Measurements from ENCODE around the gene GOLGA8B. TPM values are rescaled to one million over a fixed set of nuclear protein-coding genes. Genes with fewer than 3 reads are reported as not detected.
"Not testable (repeated sequence)": the region's sequence is repeated elsewhere in the genome, so short reads cannot be mapped to it uniquely, and the experiment has no call there.

GOLGA8B gene
- total RNA-seq, 1 experiment from 2014 or later, result 176 TPM

DNA sequence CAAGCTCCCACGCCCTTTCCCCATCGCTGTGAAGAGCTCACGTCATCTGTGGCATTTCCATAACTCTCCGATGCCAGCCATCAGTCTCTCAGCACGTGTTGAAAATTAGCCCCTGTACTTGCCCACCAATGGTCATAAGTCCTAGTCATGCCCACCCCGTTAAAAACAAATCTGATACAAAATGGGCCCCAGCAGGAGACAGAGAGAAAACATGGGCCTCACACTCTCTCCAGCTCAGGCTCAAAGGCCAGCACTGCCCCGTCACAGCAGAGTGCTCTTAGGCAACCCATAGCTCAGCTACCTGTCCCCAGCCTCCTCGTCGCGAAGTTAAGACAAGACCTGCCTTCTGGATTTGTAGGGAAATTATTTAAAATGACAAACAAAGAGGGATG lies 5.2 kb downstream of the GOLGA8B start:
- Mint-ChIP-seq H3K27me3 (ENCODE audit: insufficient read depth, unreplicated experiment) (no peaks in the 10 kb centered on the region), H3K9me3 (ENCODE audit: unreplicated experiment) (no peaks in the 10 kb centered on the region), H3K4me1 (ENCODE audit: insufficient read depth, unreplicated experiment) (peaks cover 36% of the 10 kb centered on the region), H3K27ac (ENCODE audit: low read depth, unreplicated experiment) (no peak overlapping the region), H3K4me3 (ENCODE audit: unreplicated experiment) (no peak overlapping the region), H3K36me3 (ENCODE audit: insufficient read depth, unreplicated experiment) (peaks cover 7% of the 10 kb centered on the region)
- CTCF ChIA-PET, result no interaction called here
- BruUV-seq (replicated peaks), result no TSS peak
- DNase-seq (ENCODE audit: unreplicated experiment), result no peak
- TF ChIP-seq CTCF (IDR thresholded peaks at IDR 0.05; ENCODE audit: unreplicated experiment), result no peak
- POLR2A ChIA-PET, result no interaction called here
- intact Hi-C loops (cut with micrococcal nuclease), result no loop called here

DNA sequence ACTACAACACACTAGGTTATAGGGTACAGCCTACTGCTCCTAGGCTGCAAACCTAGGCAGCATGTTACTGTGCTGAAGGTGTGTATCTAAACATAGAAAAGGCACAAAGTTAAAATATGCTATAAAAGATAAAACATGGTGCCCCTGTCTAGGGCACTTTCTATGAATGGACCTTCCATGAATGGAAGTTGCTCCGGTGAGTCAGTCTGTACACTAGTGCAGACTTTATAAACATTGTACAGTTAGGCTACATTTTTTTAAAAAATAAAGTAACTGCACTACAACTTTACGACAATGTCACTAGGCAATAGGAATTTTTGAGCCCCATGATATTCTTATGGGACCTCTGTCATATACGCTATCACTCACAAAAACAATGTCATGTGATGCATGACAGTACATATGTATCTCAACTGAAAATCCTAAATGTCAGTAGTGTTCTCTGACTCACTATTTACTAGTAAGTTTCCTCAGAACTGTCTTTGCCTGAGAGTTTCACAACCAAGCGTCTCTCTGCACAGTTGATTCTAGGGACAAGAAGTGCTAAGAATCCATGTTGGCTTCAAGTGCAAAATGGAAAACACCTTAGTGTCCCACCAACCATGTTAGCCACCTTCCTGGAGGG lies 5.7 kb downstream of the GOLGA8B start:
- H3K4me3 Mint-ChIP-seq (ENCODE audit: unreplicated experiment); BruUV-seq (replicated peaks); CTCF ChIA-PET; POLR2A ChIA-PET; H3K27me3 Mint-ChIP-seq (ENCODE audit: insufficient read depth, unreplicated experiment); H3K9me3 Mint-ChIP-seq (ENCODE audit: unreplicated experiment); intact Hi-C loops (cut with micrococcal nuclease); H3K36me3 Mint-ChIP-seq (ENCODE audit: insufficient read depth, unreplicated experiment): not testable (repeated sequence)
- Mint-ChIP-seq H3K27ac (ENCODE audit: low read depth, unreplicated experiment) (peak overlapping the region; percentile 23), H3K4me1 (ENCODE audit: insufficient read depth, unreplicated experiment) (peaks cover 36% of the 10 kb centered on the region)
- peak; percentile 17 for DNase-seq (ENCODE audit: unreplicated experiment)

GRCh38 chr15:34575035-34575434 lies 8.4 kb downstream of the GOLGA8B start:
- POLR2A ChIA-PET, result not testable (repeated sequence)

GRCh38 chr15:34572921-34573320 lies 10.5 kb downstream of the GOLGA8B start:
- BruUV-seq (replicated peaks); H3K27ac Mint-ChIP-seq (ENCODE audit: low read depth, unreplicated experiment); POLR2A ChIA-PET; CTCF ChIA-PET; DNase-seq (ENCODE audit: unreplicated experiment); H3K36me3 Mint-ChIP-seq (ENCODE audit: insufficient read depth, unreplicated experiment); H3K9me3 Mint-ChIP-seq (ENCODE audit: unreplicated experiment); H3K27me3 Mint-ChIP-seq (ENCODE audit: insufficient read depth, unreplicated experiment); H3K4me3 Mint-ChIP-seq (ENCODE audit: unreplicated experiment); intact Hi-C loops (cut with micrococcal nuclease): not testable (repeated sequence)
- peaks cover 15% of the 10 kb centered on the region for H3K4me1 Mint-ChIP-seq (ENCODE audit: insufficient read depth, unreplicated experiment)

More at GRCh38 chr15:34575035-34575434, 8.4 kb downstream of the GOLGA8B start:
- H3K4me1 Mint-ChIP-seq (ENCODE audit: insufficient read depth, unreplicated experiment), result peaks cover 31% of the 10 kb centered on the region
- H3K4me3 Mint-ChIP-seq (ENCODE audit: unreplicated experiment); H3K27me3 Mint-ChIP-seq (ENCODE audit: insufficient read depth, unreplicated experiment); H3K27ac Mint-ChIP-seq (ENCODE audit: low read depth, unreplicated experiment); DNase-seq (ENCODE audit: unreplicated experiment); H3K36me3 Mint-ChIP-seq (ENCODE audit: insufficient read depth, unreplicated experiment); intact Hi-C loops (cut with micrococcal nuclease); H3K9me3 Mint-ChIP-seq (ENCODE audit: unreplicated experiment); CTCF ChIA-PET; BruUV-seq (replicated peaks): not testable (repeated sequence)

- H3K4me3 Mint-ChIP-seq (ENCODE audit: unreplicated experiment); BruUV-seq (replicated peaks); H3K4me1 Mint-ChIP-seq (ENCODE audit: insufficient read depth, unreplicated experiment); POLR2A ChIA-PET; H3K9me3 Mint-ChIP-seq (ENCODE audit: unreplicated experiment); CTCF ChIA-PET; intact Hi-C loops (cut with micrococcal nuclease); H3K27me3 Mint-ChIP-seq (ENCODE audit: insufficient read depth, unreplicated experiment); H3K36me3 Mint-ChIP-seq (ENCODE audit: insufficient read depth, unreplicated experiment); DNase-seq (ENCODE audit: unreplicated experiment): not testable (repeated sequence)
- H3K27ac Mint-ChIP-seq (ENCODE audit: low read depth, unreplicated experiment), result peak overlapping the region; percentile 46
Measured at GRCh38 chr15:34572019-34572641, 11.3 kb downstream of the GOLGA8B start.

- H3K9me3 Mint-ChIP-seq (ENCODE audit: unreplicated experiment); intact Hi-C loops (cut with micrococcal nuclease); DNase-seq (ENCODE audit: unreplicated experiment); H3K4me1 Mint-ChIP-seq (ENCODE audit: insufficient read depth, unreplicated experiment); H3K27ac Mint-ChIP-seq (ENCODE audit: low read depth, unreplicated experiment); H3K4me3 Mint-ChIP-seq (ENCODE audit: unreplicated experiment); H3K27me3 Mint-ChIP-seq (ENCODE audit: insufficient read depth, unreplicated experiment); BruUV-seq (replicated peaks); H3K36me3 Mint-ChIP-seq (ENCODE audit: insufficient read depth, unreplicated experiment); POLR2A ChIA-PET: not testable (repeated sequence)
- CTCF ChIA-PET, result interaction anchor here (0.6 kb wide), 1 partner anchor 507 kb away, joined by 3 read pairs; no protein-coding TSS in a partner anchor
Measured at GRCh38 chr15:34569670-34570396, 13.6 kb downstream of the GOLGA8B start.

DNA sequence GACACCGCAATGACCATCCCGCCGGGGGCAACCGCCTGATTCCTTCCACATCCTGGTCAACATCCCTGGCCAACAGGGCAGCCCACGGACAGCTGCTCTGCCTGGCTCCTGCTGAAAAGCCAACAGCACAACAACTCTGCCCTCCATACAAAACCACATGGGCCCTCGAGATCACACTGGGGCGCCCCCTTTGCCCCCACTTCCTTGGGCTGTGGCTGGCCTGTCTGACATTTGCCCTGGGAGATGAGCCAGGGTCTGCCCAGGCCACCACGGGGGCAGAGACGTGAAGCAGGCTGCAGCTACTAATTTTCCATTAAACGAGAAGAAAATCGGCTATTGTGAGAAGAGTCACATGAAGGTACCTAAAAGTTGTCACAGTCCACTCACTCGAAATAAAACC lies 16.3 kb downstream of the GOLGA8B start:
- H3K27ac Mint-ChIP-seq (ENCODE audit: low read depth, unreplicated experiment); H3K36me3 Mint-ChIP-seq (ENCODE audit: insufficient read depth, unreplicated experiment): not testable (repeated sequence)

DNA sequence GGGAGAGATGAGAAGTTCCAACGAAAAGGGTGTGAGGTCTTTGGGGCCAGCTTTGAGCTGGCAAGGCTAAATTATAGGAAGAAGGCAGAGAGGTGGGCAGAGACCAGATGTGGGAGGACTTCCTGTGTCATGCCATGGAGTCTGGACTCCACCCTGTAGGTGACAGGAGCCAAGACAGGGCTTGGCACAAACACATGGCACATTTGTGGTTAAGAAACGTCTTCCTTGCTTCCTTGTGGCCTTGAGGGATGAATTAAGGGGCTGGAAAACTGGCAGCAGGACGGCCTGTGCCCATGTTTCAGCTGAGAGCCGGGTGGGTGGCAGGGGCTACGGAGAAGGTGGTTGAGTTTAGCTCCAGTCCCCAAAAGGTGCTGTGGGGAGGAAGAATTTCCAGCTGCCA lies 18.7 kb downstream of the GOLGA8B start:
- intact Hi-C loops (cut with micrococcal nuclease); H3K4me1 Mint-ChIP-seq (ENCODE audit: insufficient read depth, unreplicated experiment); H3K27ac Mint-ChIP-seq (ENCODE audit: low read depth, unreplicated experiment); POLR2A ChIA-PET; H3K27me3 Mint-ChIP-seq (ENCODE audit: insufficient read depth, unreplicated experiment); H3K4me3 Mint-ChIP-seq (ENCODE audit: unreplicated experiment); DNase-seq (ENCODE audit: unreplicated experiment); BruUV-seq (replicated peaks); H3K9me3 Mint-ChIP-seq (ENCODE audit: unreplicated experiment); CTCF ChIA-PET; H3K36me3 Mint-ChIP-seq (ENCODE audit: insufficient read depth, unreplicated experiment): not testable (repeated sequence)

More for the DNA sequence above, 16.3 kb downstream of the GOLGA8B start:
- intact Hi-C loops (cut with micrococcal nuclease); H3K4me3 Mint-ChIP-seq (ENCODE audit: unreplicated experiment); DNase-seq (ENCODE audit: unreplicated experiment); H3K9me3 Mint-ChIP-seq (ENCODE audit: unreplicated experiment); CTCF ChIA-PET; BruUV-seq (replicated peaks); POLR2A ChIA-PET; H3K27me3 Mint-ChIP-seq (ENCODE audit: insufficient read depth, unreplicated experiment): not testable (repeated sequence)
- peaks cover 13% of the 10 kb centered on the region for H3K4me1 Mint-ChIP-seq (ENCODE audit: insufficient read depth, unreplicated experiment)
